ENCODE measurements around the gene LRMDA.
A peak's percentile ranks its signal among the peaks of the same experiment; 100 is the strongest.

LRMDA gene

DNA sequence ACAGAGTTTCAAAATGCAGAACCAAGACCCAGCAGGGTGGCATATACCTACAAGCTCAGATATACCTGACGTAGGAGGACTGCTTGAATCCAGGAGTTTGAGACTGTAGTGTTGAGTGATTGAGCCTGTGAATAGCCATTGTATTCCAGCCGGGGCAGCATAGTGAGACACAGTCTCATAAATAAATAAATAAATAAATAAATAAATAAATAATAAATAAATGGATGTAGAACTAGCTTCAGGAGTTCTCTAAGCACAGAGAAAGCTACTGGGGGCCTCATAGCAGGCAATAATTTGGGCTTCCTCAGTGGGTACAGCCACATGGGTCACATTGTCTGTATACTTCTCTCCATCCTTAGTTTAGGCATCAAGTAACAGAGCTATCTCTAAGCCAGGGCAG, 906.8 kb downstream of the LRMDA start:
- no peak for DNase-seq (ENCODE audit: low read depth)

DNA sequence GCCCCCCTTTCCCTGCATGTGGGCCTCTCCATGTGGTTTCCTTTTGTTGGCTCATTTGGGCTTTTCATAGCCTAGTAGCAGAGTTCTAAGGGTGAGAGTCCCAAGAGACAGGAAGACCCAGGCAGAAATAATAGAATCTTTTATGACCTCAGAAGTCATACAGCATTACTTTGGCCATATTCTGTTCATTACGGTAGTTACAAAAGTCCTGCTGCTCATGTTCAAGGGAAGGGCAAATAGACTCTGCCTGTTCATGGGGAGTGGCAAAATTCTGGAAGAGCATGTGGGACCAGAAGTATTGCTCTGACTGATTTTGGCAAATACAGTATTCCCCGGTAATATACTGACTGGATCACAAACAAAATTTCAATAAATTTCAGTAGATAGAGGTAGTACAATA, 910.3 kb downstream of the LRMDA start:
- no peak for DNase-seq (ENCODE audit: low read depth)

GRCh38 chr10:76342996-76343395, 911.6 kb downstream of the LRMDA start:
- DNase-seq (ENCODE audit: low read depth): no peak

DNA sequence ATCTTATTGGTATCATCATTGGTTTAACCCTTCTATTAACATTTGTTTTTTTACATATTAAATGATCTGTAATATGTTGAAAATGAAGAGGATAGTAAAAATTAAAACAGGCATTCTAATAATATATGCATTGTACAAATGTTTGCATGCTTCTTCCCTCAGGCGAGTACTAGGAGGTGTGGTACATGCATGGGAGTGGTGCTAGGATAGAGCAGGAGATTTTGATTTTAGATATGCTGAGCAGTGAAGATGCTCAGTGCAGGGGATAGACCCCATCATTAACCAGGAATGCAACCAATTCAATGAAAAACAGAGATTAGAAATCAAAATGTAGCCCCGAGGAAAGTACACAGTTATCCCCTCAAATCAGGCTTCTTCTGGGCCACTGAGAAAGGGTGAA, 916.4 kb downstream of the LRMDA start:
- no peak for DNase-seq (ENCODE audit: low read depth)

- DNase-seq (ENCODE audit: low read depth): no peak
Measured at GRCh38 chr10:76350583-76350982, 919.2 kb downstream of the LRMDA start.

GRCh38 chr10:76352300-76352699, 920.9 kb downstream of the LRMDA start:
- DNase-seq (ENCODE audit: low read depth): peak; percentile 83

GRCh38 chr10:76353237-76353851, 921.9 kb downstream of the LRMDA start:
- DNase-seq (ENCODE audit: low read depth): no peak

- no peak for DNase-seq (ENCODE audit: low read depth)
Measured at GRCh38 chr10:76354212-76354738, 922.9 kb downstream of the LRMDA start.

DNA sequence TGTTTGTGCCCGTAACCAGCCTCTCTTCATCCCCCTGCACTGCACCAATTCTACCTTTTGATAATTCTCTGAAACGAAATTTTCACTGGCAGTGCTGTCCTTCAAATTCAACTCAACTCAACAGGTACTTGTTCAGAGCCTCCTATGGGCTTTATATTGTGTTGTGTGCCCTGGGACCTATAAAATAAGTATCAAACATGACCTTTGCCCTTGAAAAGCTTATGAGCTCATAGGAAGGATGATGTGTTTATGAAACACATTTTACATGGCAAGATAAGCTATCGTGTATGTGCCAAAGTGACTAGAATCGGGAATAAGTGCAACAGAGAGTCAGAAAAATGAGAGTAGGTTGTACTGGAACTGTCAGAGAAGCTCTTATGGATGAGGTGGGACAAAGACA, 923.5 kb downstream of the LRMDA start:
- DNase-seq (ENCODE audit: low read depth): no peak

GRCh38 chr10:76356557-76356956, 925.1 kb downstream of the LRMDA start:
- DNase-seq (ENCODE audit: low read depth): no peak

DNA sequence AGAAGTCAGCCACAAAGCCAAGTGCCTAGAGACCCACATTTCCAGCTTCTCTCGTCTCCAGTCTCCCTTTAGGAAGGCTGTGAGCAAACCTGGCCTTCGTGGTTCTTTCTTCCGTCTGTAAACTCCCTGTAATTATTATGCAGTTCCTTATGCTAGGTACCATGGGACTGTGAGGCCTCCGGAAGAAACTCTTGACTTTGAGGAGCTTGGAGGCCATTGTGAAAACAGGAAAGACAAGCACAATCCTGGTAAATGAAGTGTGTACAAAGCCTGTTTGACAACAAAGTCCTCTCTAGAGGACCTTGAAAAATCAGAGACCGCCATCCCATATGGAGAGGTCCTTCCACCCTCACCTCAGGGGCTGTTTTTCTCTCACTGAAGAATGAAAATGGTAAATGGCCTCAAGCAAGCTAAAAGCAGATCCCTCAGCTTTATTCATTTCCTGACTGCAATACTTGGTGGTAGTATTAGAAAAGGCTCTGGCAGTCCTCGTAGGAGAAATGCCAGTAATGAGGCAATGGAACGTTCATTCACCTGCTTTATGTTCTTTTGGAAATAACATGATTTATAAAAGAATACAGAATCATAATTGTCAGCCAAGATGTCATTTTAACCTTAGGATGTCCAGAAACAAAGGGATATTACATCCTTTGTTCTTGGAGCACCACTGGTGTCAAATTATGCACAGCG, 926.4 kb downstream of the LRMDA start:
- no peak for DNase-seq (ENCODE audit: low read depth)

DNA sequence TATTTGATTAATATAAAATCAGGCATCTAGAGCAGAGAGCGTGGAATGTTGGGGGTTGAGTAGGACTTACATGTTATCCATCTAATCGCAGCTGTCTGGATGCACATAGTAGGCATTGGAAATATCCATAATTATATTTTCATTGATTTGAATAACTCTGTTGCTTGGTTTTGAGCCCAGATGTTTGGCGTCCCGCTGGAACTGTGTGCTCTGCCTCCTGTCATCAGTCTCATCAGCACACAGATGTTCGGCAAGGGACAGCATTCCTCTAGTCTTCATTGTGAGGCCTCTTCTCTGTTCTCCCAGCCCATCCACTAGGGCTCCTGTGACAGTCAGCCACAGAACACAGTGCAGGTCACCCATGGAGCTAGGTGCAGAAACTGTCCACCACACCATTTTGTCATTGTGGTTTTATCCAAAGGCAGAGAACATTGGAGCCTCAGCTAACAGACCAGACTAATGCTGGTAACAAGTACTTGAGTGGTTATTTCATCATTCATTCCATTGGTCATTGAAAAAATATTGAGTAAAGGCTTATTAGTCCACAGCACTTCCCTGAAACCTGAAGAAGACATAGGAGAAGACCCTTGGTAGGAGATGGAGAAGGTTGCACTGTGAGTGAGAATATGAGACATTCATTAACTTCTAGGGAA, 927.4 kb downstream of the LRMDA start:
- no peak for DNase-seq (ENCODE audit: low read depth)

GRCh38 chr10:76375761-76376160, 944.3 kb downstream of the LRMDA start:
- DNase-seq (ENCODE audit: low read depth): no peak

DNA sequence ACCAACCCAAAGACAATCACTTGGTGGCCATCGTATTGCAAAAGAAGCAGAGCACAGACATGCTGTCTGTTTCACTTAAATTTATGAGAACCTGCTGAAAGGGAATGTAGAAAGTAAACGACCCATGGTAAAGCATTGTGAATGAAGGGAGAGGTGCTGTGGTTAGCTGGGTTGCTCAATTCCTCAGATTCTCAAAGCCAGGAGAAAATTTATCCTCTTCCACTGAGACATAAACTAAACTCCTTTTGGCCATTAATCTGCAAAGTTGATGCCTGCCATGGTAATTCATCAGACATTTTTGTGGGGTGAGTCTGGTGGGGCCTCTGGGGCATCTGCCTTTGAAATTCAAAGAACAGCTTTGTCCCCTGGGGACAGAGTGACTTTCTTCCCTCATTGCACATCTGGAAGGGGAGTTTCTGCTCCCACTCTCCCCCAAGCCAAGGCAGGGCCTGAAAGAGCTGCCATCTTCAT, 951.0 kb downstream of the LRMDA start:
- DNase-seq (ENCODE audit: low read depth): peak; percentile 68

GRCh38 chr10:76388321-76389023, 957.0 kb downstream of the LRMDA start:
- no peak for DNase-seq (ENCODE audit: low read depth)

DNA sequence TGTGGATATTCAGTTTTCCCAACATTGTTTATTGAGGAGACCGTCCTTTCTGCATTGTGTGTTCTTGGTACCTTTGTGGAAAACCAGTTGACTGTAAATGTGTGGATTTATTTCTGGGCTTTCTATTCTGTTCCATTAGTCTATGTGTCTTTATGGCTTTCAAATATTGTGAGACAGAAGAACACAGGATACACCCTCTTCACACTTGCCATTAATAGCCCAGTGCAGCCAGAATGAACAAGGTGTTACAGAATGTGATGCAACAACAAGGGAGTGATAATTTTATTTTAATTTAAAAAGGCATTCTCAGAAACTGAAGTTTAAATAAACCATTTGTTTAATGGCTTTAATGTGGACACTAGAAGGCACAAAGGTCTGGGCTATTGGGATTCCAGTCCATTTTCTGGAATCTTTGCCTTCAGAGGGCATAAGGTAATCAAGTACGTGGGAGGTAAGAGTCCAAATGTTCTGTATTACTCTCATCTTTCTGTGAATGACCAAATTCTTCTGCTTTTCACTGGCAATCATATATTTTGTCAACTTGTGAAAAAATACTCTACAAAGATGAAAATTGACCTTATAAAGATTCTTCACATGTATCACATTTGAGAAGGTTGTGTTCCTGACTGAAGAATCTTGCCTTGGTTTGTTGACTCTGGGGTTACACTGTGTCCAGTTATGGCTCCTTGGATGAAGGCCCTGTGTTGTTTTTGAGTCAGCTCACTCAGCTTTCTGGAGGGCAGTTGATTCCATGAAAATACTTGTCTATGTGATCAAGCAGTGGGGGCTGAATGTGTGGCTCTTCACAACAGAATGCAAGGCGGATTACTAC, 962.7 kb downstream of the LRMDA start:
- no peak for DNase-seq (ENCODE audit: low read depth)

- no peak for DNase-seq (ENCODE audit: low read depth)
Measured at GRCh38 chr10:76394707-76395042, 963.3 kb downstream of the LRMDA start.

DNA sequence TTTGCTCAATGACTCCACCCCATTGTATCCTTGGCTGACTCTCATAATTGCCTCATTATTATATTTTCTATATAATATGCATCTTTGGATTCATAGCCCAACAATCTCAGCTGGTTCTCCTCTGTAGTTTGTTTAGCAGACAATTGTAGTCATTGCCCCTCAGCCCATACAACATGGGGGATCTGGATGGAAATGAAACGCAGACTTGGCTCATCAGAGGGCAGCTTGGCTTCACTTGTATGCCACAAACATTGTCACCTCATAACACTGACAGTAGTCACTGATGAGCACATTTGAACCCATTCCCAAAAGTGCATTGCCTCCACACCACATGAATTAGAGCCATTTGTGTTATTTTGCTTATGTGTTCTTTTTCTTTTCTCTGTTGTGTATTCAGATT, 963.8 kb downstream of the LRMDA start:
- DNase-seq (ENCODE audit: low read depth): no peak

- no peak for DNase-seq (ENCODE audit: low read depth)
Measured at GRCh38 chr10:76396134-76396533, 964.7 kb downstream of the LRMDA start.

DNA sequence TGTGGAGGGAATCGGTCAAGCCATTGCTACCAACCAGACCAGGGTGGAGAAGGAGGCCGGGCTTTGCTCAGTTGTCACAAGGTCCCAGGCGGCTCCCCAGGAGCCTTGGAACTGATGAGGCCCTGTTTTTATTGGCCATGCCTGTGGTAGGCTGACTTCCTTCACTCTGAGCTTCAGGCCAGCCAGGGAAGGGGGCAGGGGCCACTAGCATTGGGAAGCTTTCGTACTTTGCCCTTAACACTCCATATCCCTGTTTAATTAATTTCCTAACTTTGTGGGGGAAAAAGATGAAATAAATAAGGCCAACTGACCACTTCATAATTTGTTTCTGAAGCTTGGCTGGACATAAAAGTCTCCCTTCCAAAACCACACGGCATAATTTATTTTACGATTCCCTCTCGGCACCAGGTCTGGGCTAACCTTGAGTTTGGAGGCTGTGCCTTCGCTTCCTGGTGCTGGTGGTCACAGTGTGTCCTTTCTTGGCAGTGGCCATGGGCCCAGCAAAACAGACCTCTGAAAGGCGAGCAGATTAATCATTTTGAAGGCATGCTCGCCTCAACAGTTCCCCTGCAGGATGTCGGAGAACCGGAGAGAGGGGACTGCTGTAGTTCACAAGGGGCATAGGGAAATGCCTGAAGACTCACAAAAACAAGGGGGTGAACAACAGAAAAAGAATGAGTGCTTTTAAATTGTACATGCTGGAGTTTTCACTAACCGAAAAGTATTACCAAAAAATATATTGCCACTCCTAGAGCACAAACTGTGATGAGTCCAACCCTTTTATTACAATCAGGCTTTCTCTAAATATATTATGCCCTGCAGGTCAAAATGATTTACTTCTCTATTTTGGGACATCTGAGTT, 966.0 kb downstream of the LRMDA start:
- DNase-seq (ENCODE audit: low read depth): no peak
